GM12875 (cell line): Measurements from ENCODE around the gene USP38.
"Not testable (repeated sequence)": the region's sequence is repeated elsewhere in the genome, so short reads cannot be mapped to it uniquely, and the experiment has no call there.

Source experiments
- H3K4me3 ChIP-seq: one replicate; pipeline ENCODE4 v1.5.1; 2011; ENCODE audit warnings: low read depth, low read length, control low read depth
- TF ChIP-seq, protein P1 (sequence below): IDR thresholded peaks from 2 replicates; pipeline ENCODE4 v1.5.1; 2011; ENCODE audit warnings: low read depth, mild to moderate bottlenecking, control low read depth, inconsistent platforms, low read length, moderate library complexity, borderline replicate concordance; ENCODE audit not compliant: insufficient read depth

USP38 gene, protein sequence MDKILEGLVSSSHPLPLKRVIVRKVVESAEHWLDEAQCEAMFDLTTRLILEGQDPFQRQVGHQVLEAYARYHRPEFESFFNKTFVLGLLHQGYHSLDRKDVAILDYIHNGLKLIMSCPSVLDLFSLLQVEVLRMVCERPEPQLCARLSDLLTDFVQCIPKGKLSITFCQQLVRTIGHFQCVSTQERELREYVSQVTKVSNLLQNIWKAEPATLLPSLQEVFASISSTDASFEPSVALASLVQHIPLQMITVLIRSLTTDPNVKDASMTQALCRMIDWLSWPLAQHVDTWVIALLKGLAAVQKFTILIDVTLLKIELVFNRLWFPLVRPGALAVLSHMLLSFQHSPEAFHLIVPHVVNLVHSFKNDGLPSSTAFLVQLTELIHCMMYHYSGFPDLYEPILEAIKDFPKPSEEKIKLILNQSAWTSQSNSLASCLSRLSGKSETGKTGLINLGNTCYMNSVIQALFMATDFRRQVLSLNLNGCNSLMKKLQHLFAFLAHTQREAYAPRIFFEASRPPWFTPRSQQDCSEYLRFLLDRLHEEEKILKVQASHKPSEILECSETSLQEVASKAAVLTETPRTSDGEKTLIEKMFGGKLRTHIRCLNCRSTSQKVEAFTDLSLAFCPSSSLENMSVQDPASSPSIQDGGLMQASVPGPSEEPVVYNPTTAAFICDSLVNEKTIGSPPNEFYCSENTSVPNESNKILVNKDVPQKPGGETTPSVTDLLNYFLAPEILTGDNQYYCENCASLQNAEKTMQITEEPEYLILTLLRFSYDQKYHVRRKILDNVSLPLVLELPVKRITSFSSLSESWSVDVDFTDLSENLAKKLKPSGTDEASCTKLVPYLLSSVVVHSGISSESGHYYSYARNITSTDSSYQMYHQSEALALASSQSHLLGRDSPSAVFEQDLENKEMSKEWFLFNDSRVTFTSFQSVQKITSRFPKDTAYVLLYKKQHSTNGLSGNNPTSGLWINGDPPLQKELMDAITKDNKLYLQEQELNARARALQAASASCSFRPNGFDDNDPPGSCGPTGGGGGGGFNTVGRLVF

DNA sequence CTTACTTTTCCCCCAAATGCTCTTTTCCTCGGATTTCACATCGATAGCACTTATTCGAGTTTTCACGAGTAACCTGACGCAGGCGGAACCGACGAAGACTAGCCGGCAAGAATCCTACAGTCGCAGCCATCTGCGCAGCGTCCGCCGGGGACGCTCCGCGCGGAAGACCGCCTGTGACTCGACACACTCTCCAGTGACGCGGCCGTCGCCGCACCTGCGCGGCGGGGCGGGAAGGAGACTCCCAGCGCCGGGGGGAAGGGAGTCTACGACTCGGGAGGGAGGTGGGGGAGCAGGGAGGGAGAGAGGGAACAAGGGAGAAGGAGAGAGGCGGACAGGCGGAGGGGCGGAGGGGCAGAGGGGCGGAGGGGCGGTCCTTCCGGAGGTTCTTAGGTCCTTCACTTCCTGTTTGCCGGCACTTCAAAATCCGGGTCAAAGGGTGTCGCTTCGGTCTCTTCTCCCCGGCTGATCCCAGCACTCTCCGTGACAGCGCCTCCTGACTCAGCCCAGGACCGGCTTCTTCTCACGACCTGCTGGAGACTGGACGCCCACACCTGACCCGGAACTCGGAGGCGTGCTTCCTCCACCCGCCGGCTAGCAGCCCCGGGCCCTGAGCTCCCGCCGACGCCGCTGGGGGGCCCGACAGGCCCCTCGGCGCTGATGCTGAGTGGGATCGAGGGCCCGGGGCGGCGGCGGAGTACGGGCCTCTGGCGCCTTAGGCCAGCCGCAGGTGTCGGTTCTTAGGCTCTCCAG, at the start of gene USP38:
Gene USP38 (plus strand): TSS at position 415 of the 750 bp plus-strand sequence. CDS start 534 bp downstream, outside the sequence.
- TF ChIP-seq, protein P1, sequence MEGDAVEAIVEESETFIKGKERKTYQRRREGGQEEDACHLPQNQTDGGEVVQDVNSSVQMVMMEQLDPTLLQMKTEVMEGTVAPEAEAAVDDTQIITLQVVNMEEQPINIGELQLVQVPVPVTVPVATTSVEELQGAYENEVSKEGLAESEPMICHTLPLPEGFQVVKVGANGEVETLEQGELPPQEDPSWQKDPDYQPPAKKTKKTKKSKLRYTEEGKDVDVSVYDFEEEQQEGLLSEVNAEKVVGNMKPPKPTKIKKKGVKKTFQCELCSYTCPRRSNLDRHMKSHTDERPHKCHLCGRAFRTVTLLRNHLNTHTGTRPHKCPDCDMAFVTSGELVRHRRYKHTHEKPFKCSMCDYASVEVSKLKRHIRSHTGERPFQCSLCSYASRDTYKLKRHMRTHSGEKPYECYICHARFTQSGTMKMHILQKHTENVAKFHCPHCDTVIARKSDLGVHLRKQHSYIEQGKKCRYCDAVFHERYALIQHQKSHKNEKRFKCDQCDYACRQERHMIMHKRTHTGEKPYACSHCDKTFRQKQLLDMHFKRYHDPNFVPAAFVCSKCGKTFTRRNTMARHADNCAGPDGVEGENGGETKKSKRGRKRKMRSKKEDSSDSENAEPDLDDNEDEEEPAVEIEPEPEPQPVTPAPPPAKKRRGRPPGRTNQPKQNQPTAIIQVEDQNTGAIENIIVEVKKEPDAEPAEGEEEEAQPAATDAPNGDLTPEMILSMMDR: peak; percentile 23; the same call in 1 of the 2 replicates
- H3K4me3 ChIP-seq: peak within 1 kb of the TSS; percentile 98

DNA sequence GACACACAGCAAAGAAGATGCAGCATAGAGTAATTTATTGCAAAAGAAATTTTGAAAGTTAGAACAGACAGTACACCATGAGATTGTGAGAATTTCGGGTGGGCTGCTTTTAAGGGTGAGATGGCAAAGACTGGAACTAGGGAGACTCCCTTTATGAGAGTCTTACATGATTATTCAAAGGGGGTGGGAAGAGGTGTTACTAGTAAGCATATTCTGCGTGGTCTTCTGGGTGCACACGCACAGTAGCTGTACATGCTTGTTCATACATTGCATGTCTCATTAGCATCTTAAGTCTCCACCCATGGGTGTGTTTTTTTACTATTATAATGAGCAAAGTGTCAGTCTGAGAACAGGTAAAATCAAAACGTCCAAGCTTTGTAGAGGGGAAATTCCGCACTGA, 49.4 kb upstream of the USP38 start:
- H3K4me3 ChIP-seq: no peak overlapping the region
- TF ChIP-seq, protein P1: no peak

DNA sequence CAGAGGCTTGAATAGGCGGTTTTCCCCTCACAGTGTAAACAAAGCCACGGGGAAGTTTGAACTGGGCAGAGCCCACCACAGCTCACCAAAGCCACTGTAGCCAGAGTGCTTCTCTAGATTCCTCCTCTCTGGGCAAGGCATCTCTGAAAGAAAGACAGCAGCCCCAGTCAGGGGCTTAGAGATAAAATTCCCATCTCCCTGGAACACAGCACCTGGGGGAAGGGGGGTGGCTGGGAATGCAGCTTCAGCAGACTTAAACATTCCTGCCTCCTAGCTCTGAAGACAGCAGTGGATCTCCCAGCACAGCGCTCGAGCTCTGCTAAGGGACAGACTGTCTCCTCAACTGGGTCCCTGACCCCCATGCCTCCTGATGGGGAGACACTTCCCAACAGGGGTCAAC, 44.0 kb upstream of the USP38 start:
- H3K4me3 ChIP-seq: no peak overlapping the region
- TF ChIP-seq, protein P1: no peak

DNA sequence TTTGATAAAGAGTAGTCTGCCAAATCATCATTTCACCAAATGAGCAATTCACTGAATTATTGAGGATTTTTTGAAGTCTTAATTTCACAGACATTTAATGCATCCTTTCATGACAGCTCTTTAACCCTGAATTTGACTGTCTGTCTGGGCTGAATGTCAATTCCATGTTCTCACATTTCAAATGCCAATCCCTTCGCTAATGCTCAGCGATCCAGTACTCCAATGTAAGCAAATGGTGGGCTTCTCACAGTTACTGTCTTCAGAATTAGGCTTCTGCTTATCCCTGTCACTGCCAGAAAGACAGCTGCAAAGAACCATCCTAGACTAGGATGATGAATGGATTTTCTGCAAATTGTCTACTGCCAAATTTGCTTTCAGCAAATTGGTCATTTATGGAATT, 36.2 kb upstream of the USP38 start:
- no peak overlapping the region for H3K4me3 ChIP-seq
- TF ChIP-seq, protein P1: no peak

DNA sequence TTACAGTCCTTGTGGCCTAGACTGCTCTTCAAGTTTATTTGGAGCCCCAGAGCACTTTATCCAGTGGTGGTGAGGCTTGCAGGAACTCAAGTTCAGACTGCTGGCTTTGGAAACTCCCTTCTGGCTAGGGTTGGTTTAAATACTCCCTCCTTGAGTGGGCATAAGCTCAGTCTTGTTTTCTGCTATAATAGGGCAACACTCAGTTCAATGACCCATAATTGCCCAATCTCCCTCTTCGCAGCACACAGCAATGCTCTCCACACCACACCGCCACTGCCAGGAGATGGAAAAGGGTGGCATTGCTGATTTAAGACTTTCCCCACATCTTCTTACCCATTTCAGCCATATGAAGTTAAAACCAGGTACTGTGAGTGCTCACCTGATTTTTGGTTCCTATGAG, 27.9 kb upstream of the USP38 start:
- TF ChIP-seq, protein P1: no peak

DNA sequence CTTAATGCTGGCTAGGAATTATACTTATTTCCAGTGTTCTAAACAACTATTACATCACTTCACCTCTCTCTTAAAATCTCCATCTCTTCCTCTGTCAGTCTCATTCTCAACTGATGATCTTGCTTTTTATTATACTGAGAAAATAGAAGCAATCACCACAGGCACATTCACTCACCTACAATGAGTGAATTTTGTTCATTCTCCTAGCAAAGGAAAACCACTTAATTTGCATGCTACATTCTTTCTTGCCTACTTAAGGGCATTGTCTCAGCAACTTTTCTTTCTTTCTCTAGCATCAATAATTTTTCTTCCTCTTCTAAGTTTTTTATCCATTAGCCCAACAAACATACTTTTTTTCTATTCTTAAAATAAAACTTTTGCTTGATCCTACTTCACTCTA, 21.1 kb upstream of the USP38 start:
- TF ChIP-seq, protein P1: no peak
- H3K4me3 ChIP-seq: no peak overlapping the region

More for the DNA sequence above, 27.9 kb upstream of the USP38 start:
- H3K4me3 ChIP-seq: no peak overlapping the region

DNA sequence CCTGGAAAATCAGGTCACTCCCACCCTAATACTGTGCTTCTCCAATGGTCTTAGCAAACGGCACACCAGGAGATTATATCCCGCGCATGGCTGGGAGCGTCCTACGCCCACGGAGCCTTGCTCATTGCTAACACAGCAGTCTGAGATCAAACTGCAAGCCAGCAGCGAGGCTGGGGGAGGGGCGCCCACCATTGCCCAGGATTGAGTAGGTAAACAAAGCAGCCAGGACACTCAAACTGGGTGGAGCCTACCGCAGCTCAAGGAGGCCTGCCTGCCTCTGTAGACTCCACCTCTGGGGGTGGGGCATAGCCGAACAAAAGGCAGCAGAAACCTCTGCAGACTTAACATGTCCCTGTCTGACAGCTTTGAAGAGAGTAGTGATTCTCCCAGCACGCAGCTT, 18.0 kb upstream of the USP38 start:
- H3K4me3 ChIP-seq: not testable (repeated sequence)
